Motor neuron (in vitro differentiated cells): ENCODE data around the gene NRXN3. TPM values are rescaled to one million over a fixed set of nuclear protein-coding genes. Genes with fewer than 3 reads are reported as not detected.

Experiments
- ATAC-seq, 8 experiments: fragments of 200-7000 bp; cut with Tn5 transposase; replicated peaks in 6 of 8; 2 replicates each; pipeline ENCODE4 v1.8.0; 2021; ENCODE audit warnings: mild to moderate bottlenecking in 8 of 8, moderate library complexity in 8 of 8
- H3K27ac ChIP-seq, 2 donors: fragments of 250-450 bp; sonication (Bioruptor Pico); 2 replicates each; pipeline ENCODE4 v1.9.0; 2021; ENCODE audit warnings: antibody characterized with exemption in 2 of 2, mild to moderate bottlenecking in 2 of 2, moderate library complexity in 1 of 2
- H3K4me1 ChIP-seq, 2 donors: fragments of 250-450 bp; sonication (Bioruptor Pico); replicated peaks in 1 of 2; 2 replicates each; pipeline ENCODE4 v1.6.1; 2021; ENCODE audit warnings: antibody characterized with exemption in 2 of 2, mild to moderate bottlenecking in 2 of 2, moderate library complexity in 1 of 2
- H3K4me3 ChIP-seq, 5 donors: fragments of 250-450 bp; sonication (Bioruptor Pico); 2 replicates each; pipeline ENCODE4 v1.9.0; 2021; ENCODE audit warnings: antibody characterized with exemption in 5 of 5, mild to moderate bottlenecking in 5 of 5, moderate library complexity in 4 of 5
- WGBS, 10 experiments: fragments of 450-650 bp; shearing (Covaris generic); methylation state at CpG; one replicate each; pipeline ENCODE4 v1.0.0; 2022; 5-methylcytosine and 5-hydroxymethylcytosine counted together
- in situ Hi-C, 9 experiments: fragments of 400-800 bp; cut with MboI; loops; one replicate each; pipeline ENCODE4 v1.15.0; 2021; ENCODE audit warnings: low sequenced_read_pairs in 9 of 9, low pct_unique_long_range_greater_than_20kb in 2 of 9; ENCODE audit not compliant: unreplicated experiment in 9 of 9
- total RNA-seq, 8 experiments: library from RNA; unstranded; fragments of 300-600 nt; gene quantifications; 2 replicates each; pipeline versions ENCODE4 v1.2.3 to v1.2.4, GENCODE V29; 2022

Gene NRXN3
- total RNA-seq, 8 experiments from 2014 or later: 1.1 to 16.5 (median 12.9) TPM

DNA sequence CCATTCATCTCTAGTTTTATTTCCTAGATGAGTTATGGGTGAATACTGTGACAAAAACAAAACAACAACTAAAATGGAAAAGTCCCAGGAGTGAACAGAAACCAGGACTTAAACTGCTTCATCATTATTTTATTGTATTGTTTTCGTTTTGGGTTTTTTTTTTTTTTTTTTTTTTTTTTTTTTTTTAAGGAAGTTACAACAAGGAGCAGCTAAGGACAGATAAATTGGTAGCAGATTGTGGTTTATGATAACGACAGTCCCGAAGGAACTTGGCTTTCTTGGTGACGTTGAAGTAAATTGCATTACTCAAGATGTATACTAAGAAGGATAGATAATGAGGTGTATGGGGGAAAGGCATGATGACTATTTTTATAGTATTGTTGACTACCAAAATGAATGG, 866.3 kb downstream of the NRXN3 start:
- WGBS, 10 experiments: 3 to 97% (median 72%) methylated on average over 2 to 4 of the region's 4 CpGs
- Histone ChIP-seq H3K4me1 (peaks cover 0 to 17% of the 10 kb centered on the region in 2 donors), H3K27ac (no peak overlapping the region), H3K4me3 (no peak overlapping the region)
- no peak for ATAC-seq
- in situ Hi-C loops: no loop called here

DNA sequence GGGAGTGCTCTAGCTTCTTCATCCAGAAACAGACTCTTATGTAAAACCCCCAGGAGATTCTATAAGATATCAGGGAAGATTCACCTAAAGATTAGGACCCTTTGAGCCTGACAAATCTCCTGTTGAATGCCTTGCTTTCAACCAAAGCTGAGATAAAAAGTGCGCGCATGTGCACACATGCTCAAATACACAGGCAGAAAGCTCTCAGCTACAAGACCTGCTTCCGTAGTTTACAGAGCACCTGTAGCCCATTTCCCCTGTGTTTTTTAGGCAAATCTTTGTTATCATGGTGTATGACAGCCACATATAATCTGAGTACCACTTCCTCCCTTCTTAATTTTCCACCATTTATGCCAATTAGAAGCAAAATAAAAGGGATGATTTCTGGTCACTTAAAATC, 866.9 kb downstream of the NRXN3 start:
- no peak for ATAC-seq
- H3K4me3 ChIP-seq: no peak overlapping the region
- no peak overlapping the region for H3K27ac ChIP-seq
- peaks cover 0 to 17% of the 10 kb centered on the region in 2 donors for H3K4me1 ChIP-seq
- in situ Hi-C loops: no loop called here
- 44 to 100% (median 93%) methylated on average over 1 to 3 of the region's 3 CpGs; no CpG with 5 or more reads in 2 of the 10 experiments for WGBS, 10 experiments

DNA sequence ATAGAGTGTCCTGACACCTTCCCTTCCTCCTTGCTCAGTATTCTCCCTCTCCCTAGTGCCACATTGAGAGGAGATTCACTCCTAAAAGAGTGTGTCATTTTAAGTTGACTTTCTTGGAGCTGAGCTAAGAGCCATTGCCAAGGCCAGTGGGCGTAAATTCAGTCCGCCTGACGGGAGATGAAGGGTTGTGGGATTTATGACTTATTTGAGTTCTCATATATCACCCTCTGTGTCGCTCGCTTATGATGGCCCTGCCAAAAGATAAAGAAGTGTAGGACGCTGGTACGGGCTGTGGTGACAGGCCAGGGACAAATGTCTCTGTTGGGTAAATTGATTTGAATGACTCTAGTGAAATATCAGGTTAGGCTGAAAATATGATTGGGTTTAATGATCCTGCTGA, 867.4 kb downstream of the NRXN3 start:
- in situ Hi-C loops: no loop called here
- WGBS, 10 experiments: 4 to 83% (median 49%) methylated on average over 3 to 7 of the region's 7 CpGs; no CpG with 5 or more reads in 2 of the 10 experiments
- peak in 5 of 8 experiments; percentile 72 to 99 (median 88) for ATAC-seq

DNA sequence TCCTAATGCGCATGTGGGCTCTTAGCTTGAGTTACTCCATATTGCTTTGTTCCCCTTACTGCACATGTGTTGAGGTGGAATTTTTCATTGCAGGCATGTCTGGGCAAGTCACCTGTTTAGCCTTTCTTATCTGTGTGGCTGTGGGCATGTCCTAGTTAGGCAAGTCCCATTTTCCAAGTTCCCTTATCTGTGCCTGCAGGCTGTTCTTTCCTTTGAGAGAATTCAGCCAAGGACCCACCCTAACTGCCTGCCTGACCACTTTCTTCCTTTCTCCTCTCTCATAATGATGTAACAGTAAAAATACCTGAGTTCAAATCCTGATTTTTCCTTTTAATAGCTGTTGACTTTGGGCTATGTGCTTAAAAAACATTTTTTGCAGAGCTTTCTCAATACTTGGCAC, 870.6 kb downstream of the NRXN3 start:
- Histone ChIP-seq H3K27ac (no peak overlapping the region), H3K4me1 (peaks cover 0 to 24% of the 10 kb centered on the region in 2 donors), H3K4me3 (no peak overlapping the region)
- WGBS, 10 experiments: 83 to 100% (median 93%) methylated on average over 1 of the region's 1 CpG; no CpG with 5 or more reads in 6 of the 10 experiments
- in situ Hi-C loops: no loop called here
- peak in 1 of 8 experiments; percentile 31 for ATAC-seq

More for the DNA sequence above, 867.4 kb downstream of the NRXN3 start:
- H3K4me1 ChIP-seq: peaks cover 0 to 17% of the 10 kb centered on the region in 2 donors
- H3K27ac ChIP-seq: no peak overlapping the region
- H3K4me3 ChIP-seq: no peak overlapping the region

DNA sequence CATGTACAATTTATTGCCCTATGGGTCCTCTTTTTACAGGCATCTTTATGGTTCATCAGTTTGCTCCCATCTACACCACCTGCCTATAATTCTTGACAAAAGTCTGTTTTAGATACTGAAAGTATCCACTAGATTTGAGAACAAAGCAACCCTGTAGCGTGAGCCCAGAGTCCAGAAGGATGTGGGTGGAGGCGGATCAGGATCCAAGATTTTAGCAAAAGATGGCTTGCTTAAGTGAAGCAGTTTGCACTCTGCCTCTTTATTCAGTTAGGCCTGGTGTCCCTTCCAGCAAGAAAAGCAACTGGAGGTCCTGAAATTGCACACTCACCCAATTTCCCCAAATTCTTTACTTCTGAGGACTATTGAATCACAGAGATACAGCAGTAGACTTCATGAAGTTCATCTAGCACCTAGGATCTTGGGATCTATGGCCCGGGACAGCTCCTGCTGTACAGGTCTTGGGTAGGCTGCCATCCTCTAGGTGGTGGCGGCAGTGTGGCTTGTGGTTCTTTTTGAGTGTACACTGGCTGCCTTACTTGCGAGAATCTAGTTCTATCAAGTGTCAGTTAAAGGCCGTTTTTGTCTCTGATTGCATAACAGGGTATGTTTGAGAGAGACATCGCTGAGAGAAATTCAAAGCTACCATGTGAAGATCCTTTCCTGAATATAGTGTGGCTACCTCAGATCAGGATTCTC, 873.2 kb downstream of the NRXN3 start:
- H3K27ac ChIP-seq: no peak overlapping the region
- H3K4me3 ChIP-seq: no peak overlapping the region
- peaks cover 0 to 9% of the 10 kb centered on the region in 2 donors for H3K4me1 ChIP-seq
- ATAC-seq: no peak
- in situ Hi-C loops: no loop called here
- 0 to 100% (median 92%) methylated on average over 1 to 7 of the region's 7 CpGs; no CpG with 5 or more reads in 2 of the 10 experiments for WGBS, 10 experiments

- Histone ChIP-seq H3K4me1 (peaks cover 0 to 9% of the 10 kb centered on the region in 2 donors), H3K27ac (no peak overlapping the region), H3K4me3 (no peak overlapping the region)
- ATAC-seq: peak; percentile 40 to 99 (median 88)
- WGBS, 10 experiments: 3 to 85% (median 58%) methylated on average over 2 to 8 of the region's 8 CpGs; no CpG with 5 or more reads in 1 of the 10 experiments
- in situ Hi-C loops: no loop called here
Observed at GRCh38 chr14:79044894-79045624, 874.9 kb downstream of the NRXN3 start.

- in situ Hi-C loops: no loop called here
- ATAC-seq: peak in 3 of 8 experiments; percentile 20 to 78 (median 68)
- peaks cover 0 to 11% of the 10 kb centered on the region in 2 donors for H3K4me1 ChIP-seq
- H3K27ac ChIP-seq: no peak overlapping the region
- 0 to 100% (median 80%) methylated on average over 1 to 6 of the region's 6 CpGs for WGBS, 10 experiments
- H3K4me3 ChIP-seq: no peak overlapping the region
Observed at GRCh38 chr14:79050787-79051727, 880.9 kb downstream of the NRXN3 start.

GRCh38 chr14:79051742-79052141, 881.6 kb downstream of the NRXN3 start:
- ATAC-seq: no peak
- no peak overlapping the region for H3K27ac ChIP-seq
- peaks cover 0 to 11% of the 10 kb centered on the region in 2 donors for H3K4me1 ChIP-seq
- in situ Hi-C loops: no loop called here
- H3K4me3 ChIP-seq: no peak overlapping the region
- whole genome bisulfite sequencing, 10 experiments: 9 to 100% (median 84%) methylated on average over 1 to 4 of the region's 4 CpGs

GRCh38 chr14:79056879-79057278, 886.7 kb downstream of the NRXN3 start:
- H3K4me1 ChIP-seq: no peaks in the 10 kb centered on the region
- in situ Hi-C loops: no loop called here
- 0 to 100% (median 100%) methylated on average over 1 of the region's 1 CpG; no CpG with 5 or more reads in 3 of the 10 experiments for WGBS, 10 experiments
- H3K4me3 ChIP-seq: no peak overlapping the region
- H3K27ac ChIP-seq: no peak overlapping the region
- no peak for ATAC-seq

DNA sequence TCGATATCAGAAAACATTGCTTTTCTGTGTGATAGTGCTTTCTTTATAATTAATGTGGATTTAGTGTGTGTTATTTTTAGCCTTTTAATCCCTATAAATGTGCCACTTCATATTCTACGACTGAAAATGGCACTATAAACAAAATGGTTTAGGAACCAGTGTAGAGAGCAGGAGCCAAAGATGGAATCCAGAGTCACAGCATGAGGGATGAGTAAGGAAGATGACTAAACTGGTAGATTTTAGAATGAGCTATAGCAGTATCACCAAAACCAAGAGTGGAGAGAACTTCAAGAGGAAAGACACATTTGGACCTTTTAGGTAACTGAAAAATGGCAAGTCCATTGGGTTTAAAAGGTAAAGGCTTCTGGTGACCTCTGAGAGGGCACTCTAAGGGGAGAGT, 887.2 kb downstream of the NRXN3 start:
- Histone ChIP-seq H3K4me1 (peaks cover 3 to 4% of the 10 kb centered on the region in 2 donors), H3K27ac (no peak overlapping the region), H3K4me3 (no peak overlapping the region)
- ATAC-seq: no peak
- in situ Hi-C loops: no loop called here
- WGBS, 10 experiments: 14 to 100% (median 81%) methylated on average over 1 to 2 of the region's 2 CpGs; no CpG with 5 or more reads in 2 of the 10 experiments

- Histone ChIP-seq H3K4me1 (peaks cover 3 to 6% of the 10 kb centered on the region in 2 donors), H3K4me3 (no peak overlapping the region), H3K27ac (no peak overlapping the region)
- 0 to 78% (median 20%) methylated on average over 1 to 3 of the region's 3 CpGs; no CpG with 5 or more reads in 1 of the 10 experiments for WGBS, 10 experiments
- no peak for ATAC-seq
- in situ Hi-C loops: no loop called here
Observed at GRCh38 chr14:79062226-79062625, 892.1 kb downstream of the NRXN3 start.

DNA sequence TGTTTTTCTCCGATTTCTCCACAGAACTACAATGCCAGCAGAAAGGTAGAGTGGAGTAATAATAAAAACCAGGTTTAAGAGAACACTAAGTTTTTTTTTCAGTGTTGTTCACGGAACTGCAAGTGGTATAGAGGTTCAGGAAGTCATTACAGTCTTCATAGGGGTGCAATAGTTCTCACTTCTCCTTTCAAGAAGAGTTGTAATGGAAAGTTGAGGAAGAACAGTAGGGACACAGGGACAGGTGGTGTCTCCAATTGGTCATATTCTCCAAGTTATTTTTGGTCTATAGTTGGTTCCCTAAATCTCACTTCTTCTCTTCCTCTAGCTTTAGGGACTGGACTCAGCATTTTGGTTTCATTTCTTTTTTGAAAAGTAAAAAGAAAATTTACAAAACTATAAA, 894.0 kb downstream of the NRXN3 start:
- in situ Hi-C loops: no loop called here
- WGBS, 10 experiments: 0 to 89% (median 71%) methylated on average over 1 to 2 of the region's 2 CpGs; no CpG with 5 or more reads in 1 of the 10 experiments
- peaks cover 3 to 6% of the 10 kb centered on the region in 2 donors for H3K4me1 ChIP-seq
- no peak overlapping the region for H3K4me3 ChIP-seq
- no peak overlapping the region for H3K27ac ChIP-seq
- no peak for ATAC-seq
